Psoas muscle (tissue), 8 donors: ENCODE data around the gene ADCY7. TPM values are rescaled to one million over a fixed set of nuclear protein-coding genes. Genes with fewer than 3 reads are reported as not detected.

Experiments used
- ATAC-seq, 4 donors: fragments of 200-7000 bp; cut with Tn5 transposase; one replicate each; pipeline ENCODE4 v1.9.1; 2020; ENCODE audit warnings: moderate library complexity in 3 of 4, mild to moderate bottlenecking in 2 of 4
- DNase-seq, 2 donors: peaks; one replicate each; pipeline ENCODE4 v3.0.0-alpha.2; 2020
- H3K27ac ChIP-seq: fragments of 200-600 bp; one replicate; pipeline ENCODE4 v1.8.0; 2022
- H3K27me3 ChIP-seq, 3 donors: fragments of 200-600 bp in 1 of 3; one replicate each; pipeline versions ENCODE4 v1.6.1 to v1.8.0; 2013 to 2022; ENCODE audit warnings: low read length in 2 of 3, mild to moderate bottlenecking in 2 of 3, moderate library complexity in 1 of 3; ENCODE audit not compliant: insufficient read depth in 3 of 3
- H3K36me3 ChIP-seq, 2 donors: fragments of 200-600 bp in 1 of 2; one replicate each; pipeline versions ENCODE4 v1.6.1 to v1.8.0; 2013 to 2022; ENCODE audit warnings: low read depth in 1 of 2, mild to moderate bottlenecking in 1 of 2, moderate library complexity in 1 of 2; ENCODE audit not compliant: insufficient read depth in 1 of 2
- H3K4me1 ChIP-seq: fragments of 200-600 bp; one replicate; pipeline ENCODE4 v1.8.0; 2022
- H3K4me3 ChIP-seq: fragments of 200-600 bp; one replicate; pipeline ENCODE4 v1.8.0; 2022; ENCODE audit warnings: mild to moderate bottlenecking
- H3K9me3 ChIP-seq: fragments of 200-600 bp; one replicate; pipeline ENCODE4 v1.8.0; 2022
- CTCF ChIP-seq: fragments of 200-600 bp; IDR thresholded peaks from one replicate; pipeline ENCODE4 v1.8.0; 2022; ENCODE audit warnings: antibody characterized with exemption
- WGBS, 3 donors: extraction: QIAGEN DNeasy Blood & Tissue Kit; methylation state at CpG; one replicate each; pipeline versions ENCODE4 v1.1.6 to v1.1.7; 2013; 5-methylcytosine and 5-hydroxymethylcytosine counted together
- intact Hi-C, 2 donors: fragments of 100-400 bp; cut with DNase I; formaldehyde crosslinking; loops; one replicate each; pipeline versions ENCODE4 v1.11.0 to v1.14.2; 2022
- polyA plus RNA-seq, 3 donors: library from polyadenylated mRNA; stranded (reverse); fragments of 200-250 nt; gene quantifications; one replicate each; pipeline ENCODE4 v1.2.3, GENCODE V29; 2013
- total RNA-seq, 4 donors: library from RNA; stranded (reverse); fragmentation: NEBNext Ultra II Directional in 2 of 4; extraction: Animal tissue kit (Norgen Biotek cat#: 25700) in 2 of 4; gene quantifications; one replicate each; pipeline versions ENCODE4 v1.2.1 to v1.2.4, GENCODE V29; 2021 to 2023
- donor health status: healthy with polysubstance abuse.
- donor health status: DM: no; HTN: no; CAD: no; lungs with moderate emphysema.
- donor health status: Bipolar disorder and iron deficiency.
- donor health status: healthy.
- donor health status: DM: yes; HTN: yes; CAD: no.
- donor health status: DM: no; HTN: no; CAD: no.
- donor health status: DM: no; HTN: no; CAD: no.
- donor health status: DM: yes; HTN: yes; CAD: no.

The ADCY7 gene
- total and polyA plus RNA-seq, 7 donors, result 0.34 to 5.5 (median 3.1) TPM

GRCh38 chr16:50304467-50305440 is 38.4 kb downstream of the ADCY7 start:
- intact Hi-C loops, result no loop called here

GRCh38 chr16:50305441-50306061 is 39.2 kb downstream of the ADCY7 start:
- ATAC-seq (no peak), DNase-seq (peak in 1 of 2 donors; percentile 52)
- intact Hi-C loops, result no loop called here
- H3K27me3 ChIP-seq, result no peaks in the 10 kb centered on the region
- no peak overlapping the region for H3K4me3 ChIP-seq
- 79 to 85% (median 80%) methylated on average over 19 to 21 of the region's 21 CpGs for WGBS, 3 donors
- H3K4me1 ChIP-seq, result no peaks in the 10 kb centered on the region
- no peak for TF ChIP-seq CTCF
- no peaks in the 10 kb centered on the region for H3K9me3 ChIP-seq
- no peak overlapping the region for H3K27ac ChIP-seq
- H3K36me3 ChIP-seq, result no peaks in the 10 kb centered on the region

More at GRCh38 chr16:50304467-50305440, 38.4 kb downstream of the ADCY7 start:
- WGBS, 3 donors, result 79 to 83% (median 80%) methylated on average over 23 to 25 of the region's 25 CpGs
- ATAC-seq (no peak), DNase-seq (peak in 1 of 2 donors; percentile 52)
- Histone ChIP-seq H3K36me3 (no peaks in the 10 kb centered on the region), H3K4me3 (no peak overlapping the region), H3K9me3 (no peaks in the 10 kb centered on the region), H3K27me3 (no peaks in the 10 kb centered on the region), H3K4me1 (no peaks in the 10 kb centered on the region), H3K27ac (no peak overlapping the region)
- TF ChIP-seq CTCF, result no peak

DNA sequence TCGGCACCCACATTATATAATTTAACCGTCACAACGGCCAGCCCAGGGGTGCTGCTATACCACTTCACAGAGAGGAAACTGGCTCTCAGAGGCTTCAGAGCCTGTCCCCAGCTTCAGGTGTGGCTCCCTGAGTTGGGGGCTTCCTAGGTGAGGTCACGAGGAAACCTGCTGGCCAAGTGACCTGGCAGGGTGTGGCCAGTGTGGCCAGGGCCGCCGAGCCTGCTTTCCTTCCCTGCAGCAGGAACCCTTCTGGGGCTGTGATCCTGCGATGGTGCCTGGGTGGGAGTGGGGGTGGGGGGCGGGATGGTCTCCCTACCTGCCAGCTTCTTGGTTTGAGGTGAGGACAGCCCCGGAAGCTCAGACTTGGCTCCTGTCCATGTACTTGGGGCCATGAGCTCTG is 39.9 kb downstream of the ADCY7 start:
- no peaks in the 10 kb centered on the region for H3K9me3 ChIP-seq
- H3K27ac ChIP-seq, result no peak overlapping the region
- H3K27me3 ChIP-seq, result no peaks in the 10 kb centered on the region
- TF ChIP-seq CTCF, result no peak
- intact Hi-C loops, result no loop called here
- WGBS, 3 donors, result 81 to 84% (median 83%) methylated on average over 9 of the region's 9 CpGs
- DNase-seq (peak in 1 of 2 donors; percentile 14), ATAC-seq (no peak)
- H3K4me3 ChIP-seq, result no peak overlapping the region
- no peaks in the 10 kb centered on the region for H3K36me3 ChIP-seq
- no peaks in the 10 kb centered on the region for H3K4me1 ChIP-seq

GRCh38 chr16:50308237-50308965 is 42.0 kb downstream of the ADCY7 start:
- Histone ChIP-seq H3K36me3 (peaks cover 0 to 3% of the 10 kb centered on the region in 2 donors), H3K27ac (no peak overlapping the region), H3K4me1 (no peaks in the 10 kb centered on the region), H3K9me3 (no peaks in the 10 kb centered on the region), H3K4me3 (no peak overlapping the region), H3K27me3 (no peaks in the 10 kb centered on the region)
- ATAC-seq, result no peak
- no peak for TF ChIP-seq CTCF
- peak in 1 of 2 donors; percentile 39 for DNase-seq
- intact Hi-C loops, result no loop called here
- WGBS, 3 donors, result 85 to 91% (median 91%) methylated on average over 18 of the region's 18 CpGs
